Hepatocyte (in vitro differentiated cells): ENCODE data around the gene PCSK6. TPM values are rescaled to one million over a fixed set of nuclear protein-coding genes. Genes with fewer than 3 reads are reported as not detected.
A peak's percentile ranks its signal among the peaks of the same experiment; 100 is the strongest.

Source experiments
- DNase-seq: peaks from one replicate; pipeline ENCODE4 v3.0.0-alpha.2; 2016; ENCODE audit warnings: low spot score
- H2AFZ ChIP-seq: fragments of 200-600 bp; sonication (generic); 2 replicates; pipeline ENCODE4 v1.6.0; 2016; ENCODE audit warnings: antibody characterized with exemption, mild to moderate bottlenecking
- H3K27ac ChIP-seq: fragments of 200-600 bp; sonication (generic); 2 replicates; pipeline ENCODE4 v1.5.1; 2016; ENCODE audit warnings: mild to moderate bottlenecking
- H3K27me3 ChIP-seq: fragments of 200-600 bp; sonication (generic); 2 replicates; pipeline ENCODE4 v1.6.1; 2016
- H3K36me3 ChIP-seq: fragments of 200-600 bp; sonication (generic); replicated peaks from 2 replicates; pipeline ENCODE4 v1.5.1; 2016; ENCODE audit warnings: low read depth; ENCODE audit not compliant: insufficient read depth
- H3K4me1 ChIP-seq: fragments of 200-600 bp; sonication (generic); 2 replicates; pipeline ENCODE4 v1.5.1; 2016; ENCODE audit warnings: mild to moderate bottlenecking, moderate library complexity; ENCODE audit not compliant: insufficient read depth
- H3K4me2 ChIP-seq: fragments of 200-600 bp; sonication (generic); 2 replicates; pipeline ENCODE4 v1.6.0; 2016
- H3K4me3 ChIP-seq: fragments of 200-600 bp; sonication (generic); 2 replicates; pipeline ENCODE4 v1.5.1; 2016; ENCODE audit warnings: mild to moderate bottlenecking
- H3K79me2 ChIP-seq: fragments of 200-600 bp; sonication (generic); 2 replicates; pipeline ENCODE4 v1.6.0; 2017; ENCODE audit warnings: mild to moderate bottlenecking
- H3K9me2 ChIP-seq: fragments of 200-600 bp; sonication (generic); replicated peaks from 2 replicates; pipeline ENCODE4 v1.6.0; 2017; ENCODE audit warnings: mild to moderate bottlenecking; ENCODE audit not compliant: insufficient read depth
- H3K9me3 ChIP-seq: fragments of 200-600 bp; sonication (generic); 2 replicates; pipeline ENCODE4 v1.5.1; 2016; ENCODE audit warnings: low read depth, mild to moderate bottlenecking
- H4K20me1 ChIP-seq: fragments of 200-600 bp; sonication (generic); 2 replicates; pipeline ENCODE4 v1.6.0; 2016; ENCODE audit warnings: mild to moderate bottlenecking; ENCODE audit not compliant: insufficient read depth, poor library complexity, severe bottlenecking
- EZH2 ChIP-seq: fragments of 200-600 bp; sonication (generic); IDR thresholded peaks from 2 replicates; pipeline ENCODE4 v1.6.1; 2016; ENCODE audit warnings: antibody characterized with exemption, mild to moderate bottlenecking, borderline replicate concordance
- EZH2phosphoT487 ChIP-seq: fragments of 200-600 bp; sonication (generic); IDR thresholded peaks from one replicate; pipeline ENCODE4 v1.6.1; 2018; ENCODE audit warnings: antibody characterized with exemption, mild to moderate bottlenecking, low read depth, moderate library complexity; ENCODE audit not compliant: unreplicated experiment, severe bottlenecking
- WGBS: methylation state at CpG from one replicate; pipeline ENCODE4 v1.1.6; 2016; ENCODE audit warnings: low lambda C conversion rate; ENCODE audit errors: missing lambda C conversion rate; 5-methylcytosine and 5-hydroxymethylcytosine counted together
- polyA plus RNA-seq: library from polyadenylated mRNA; unstranded; fragments of >200 nt; fragmentation: Nextera tagmentation; extraction: Ambion mirVana; gene quantifications from 2 replicates; pipeline ENCODE4 v1.2.1, GENCODE V29; 2016
- total RNA-seq: library from RNA; depleted of rRNA; stranded (reverse); fragments of >200 nt; gene quantifications from 2 replicates; pipeline ENCODE4 v1.2.3, GENCODE V29; 2014
- TF ChIP-seq, protein P1 (sequence below): fragments of 200-600 bp; sonication (generic); IDR thresholded peaks from 2 replicates; pipeline ENCODE4 v1.5.1; 2016; ENCODE audit warnings: antibody characterized with exemption, mild to moderate bottlenecking; ENCODE audit not compliant: poor library complexity

The PCSK6 gene
- total and polyA plus RNA-seq, 2 experiments from 2014 or later, result 31.7 to 40.5 TPM

DNA sequence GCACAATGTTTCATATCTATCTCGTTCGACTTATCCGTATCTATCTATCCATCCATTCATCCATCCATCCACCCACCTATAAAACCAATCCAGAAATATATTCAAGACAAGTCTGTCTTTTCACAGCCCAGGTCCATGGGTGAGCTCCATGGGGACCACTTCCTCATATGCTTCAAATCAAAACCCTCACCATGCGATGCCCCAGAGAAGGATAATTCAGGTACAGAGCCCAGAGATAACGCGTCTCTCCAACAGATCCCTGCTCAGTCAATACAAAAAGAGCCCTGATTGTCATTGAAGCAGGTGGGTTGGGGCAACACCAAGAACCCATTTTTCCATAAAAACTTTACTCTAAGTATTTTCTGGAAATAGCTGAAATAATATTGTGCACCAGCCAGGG is 47.2 kb downstream of the PCSK6 start:
- Histone ChIP-seq H3K4me1 (peaks cover 45% of the 10 kb centered on the region), H3K79me2 (no peaks in the 10 kb centered on the region), H3K4me2 (no peak overlapping the region), H3K4me3 (no peak overlapping the region), H3K9me3 (no peaks in the 10 kb centered on the region), H2AFZ (no peak overlapping the region), H4K20me1 (no peaks in the 10 kb centered on the region), H3K27ac (no peak overlapping the region), H3K36me3 (no peaks in the 10 kb centered on the region), H3K9me2 (no peaks in the 10 kb centered on the region), H3K27me3 (no peaks in the 10 kb centered on the region)
- DNase-seq, result no peak
- 96% methylated on average over 6 of the region's 6 CpGs for WGBS
- TF ChIP-seq, protein P1, sequence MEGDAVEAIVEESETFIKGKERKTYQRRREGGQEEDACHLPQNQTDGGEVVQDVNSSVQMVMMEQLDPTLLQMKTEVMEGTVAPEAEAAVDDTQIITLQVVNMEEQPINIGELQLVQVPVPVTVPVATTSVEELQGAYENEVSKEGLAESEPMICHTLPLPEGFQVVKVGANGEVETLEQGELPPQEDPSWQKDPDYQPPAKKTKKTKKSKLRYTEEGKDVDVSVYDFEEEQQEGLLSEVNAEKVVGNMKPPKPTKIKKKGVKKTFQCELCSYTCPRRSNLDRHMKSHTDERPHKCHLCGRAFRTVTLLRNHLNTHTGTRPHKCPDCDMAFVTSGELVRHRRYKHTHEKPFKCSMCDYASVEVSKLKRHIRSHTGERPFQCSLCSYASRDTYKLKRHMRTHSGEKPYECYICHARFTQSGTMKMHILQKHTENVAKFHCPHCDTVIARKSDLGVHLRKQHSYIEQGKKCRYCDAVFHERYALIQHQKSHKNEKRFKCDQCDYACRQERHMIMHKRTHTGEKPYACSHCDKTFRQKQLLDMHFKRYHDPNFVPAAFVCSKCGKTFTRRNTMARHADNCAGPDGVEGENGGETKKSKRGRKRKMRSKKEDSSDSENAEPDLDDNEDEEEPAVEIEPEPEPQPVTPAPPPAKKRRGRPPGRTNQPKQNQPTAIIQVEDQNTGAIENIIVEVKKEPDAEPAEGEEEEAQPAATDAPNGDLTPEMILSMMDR, result no peak
- TF ChIP-seq EZH2, result no peak
- no peak for TF ChIP-seq EZH2phosphoT487

DNA sequence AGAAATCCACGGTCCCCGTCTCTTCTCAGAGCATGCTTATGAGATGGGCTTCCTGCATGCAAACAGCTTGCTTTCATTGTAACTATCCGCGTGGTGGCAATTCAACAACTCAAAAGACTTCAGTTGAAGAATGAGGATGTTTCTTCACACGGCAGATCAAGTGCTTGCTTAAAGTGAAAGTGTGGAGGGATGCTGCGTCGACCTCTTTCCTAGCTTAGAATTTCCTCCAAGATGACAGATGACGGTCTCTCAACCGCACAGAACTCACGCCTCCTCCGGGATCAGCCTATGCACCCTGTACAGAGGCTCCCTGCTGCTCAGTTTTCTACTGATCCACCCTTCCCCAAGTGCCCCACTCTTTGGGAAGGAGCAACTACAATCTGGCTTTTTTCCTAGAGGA is 47.8 kb downstream of the PCSK6 start:
- Histone ChIP-seq H3K4me2 (no peak overlapping the region), H3K4me3 (no peak overlapping the region), H2AFZ (no peak overlapping the region), H3K79me2 (no peaks in the 10 kb centered on the region), H3K27me3 (no peaks in the 10 kb centered on the region), H3K9me2 (no peaks in the 10 kb centered on the region), H3K9me3 (no peaks in the 10 kb centered on the region), H3K4me1 (peaks cover 45% of the 10 kb centered on the region), H4K20me1 (no peaks in the 10 kb centered on the region), H3K27ac (no peak overlapping the region), H3K36me3 (no peaks in the 10 kb centered on the region)
- WGBS, result 91% methylated on average over 11 of the region's 11 CpGs
- TF ChIP-seq, protein P1, result no peak
- no peak for TF ChIP-seq EZH2
- no peak for TF ChIP-seq EZH2phosphoT487
- DNase-seq, result no peak

DNA sequence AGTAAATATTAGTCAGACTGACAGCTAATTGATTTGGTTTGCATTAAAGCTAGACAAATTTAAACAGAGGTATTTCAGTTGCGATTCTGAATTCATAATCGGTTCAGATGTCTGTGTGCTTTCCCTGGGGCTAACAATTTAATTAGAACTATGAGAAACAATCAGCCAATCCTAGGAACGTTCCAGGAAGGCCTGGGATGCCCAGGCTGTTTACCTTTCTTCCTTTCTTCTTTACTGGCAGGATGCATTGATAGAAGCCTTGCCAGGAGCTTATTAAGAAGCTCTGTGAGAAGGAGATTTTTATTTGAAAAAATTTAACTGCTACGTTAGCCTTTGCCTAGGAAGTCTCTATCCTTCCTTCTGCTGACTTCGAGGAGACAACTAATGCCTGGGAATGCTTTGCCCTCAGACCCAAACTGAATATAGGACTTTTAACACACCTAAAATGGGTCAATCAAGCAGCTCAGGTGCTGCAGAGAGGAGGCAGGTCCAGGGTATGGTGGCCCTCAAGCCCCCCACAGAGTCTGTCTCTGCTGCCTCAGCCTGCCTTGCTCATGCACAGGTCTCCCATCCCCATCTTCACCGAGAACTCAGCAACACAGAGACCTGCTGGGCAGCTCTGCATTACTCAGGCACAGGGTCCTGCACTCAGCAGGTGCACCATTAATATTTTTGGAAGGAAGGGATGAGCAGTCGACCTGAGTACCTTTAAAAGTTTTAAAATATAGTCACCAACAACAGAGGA is 48.5 kb downstream of the PCSK6 start:
- H3K27ac ChIP-seq, result peak overlapping the region; percentile 76
- H3K27me3 ChIP-seq, result no peaks in the 10 kb centered on the region
- H4K20me1 ChIP-seq, result no peaks in the 10 kb centered on the region
- no peaks in the 10 kb centered on the region for H3K9me2 ChIP-seq
- H3K79me2 ChIP-seq, result no peaks in the 10 kb centered on the region
- no peak for DNase-seq
- no peaks in the 10 kb centered on the region for H3K36me3 ChIP-seq
- no peak for TF ChIP-seq EZH2phosphoT487
- no peak for TF ChIP-seq EZH2
- TF ChIP-seq, protein P1, result no peak
- no peaks in the 10 kb centered on the region for H3K9me3 ChIP-seq
- 46% methylated on average over 7 of the region's 7 CpGs for WGBS
- peaks cover 38% of the 10 kb centered on the region for H3K4me1 ChIP-seq
- no peak overlapping the region for H2AFZ ChIP-seq
- no peak overlapping the region for H3K4me3 ChIP-seq
- H3K4me2 ChIP-seq, result peak overlapping the region; percentile 64
